Mesenchymal stem cell (in vitro differentiated cells and primary cell): ENCODE measurements around the gene MAVS.

Experiments used
- DNase-seq: peaks from one replicate; pipeline ENCODE4 v3.0.0-alpha.2; 2013
- H2AFZ ChIP-seq: one replicate; pipeline ENCODE4 v1.6.1; 2013; ENCODE audit warnings: low read depth, mild to moderate bottlenecking, control low read depth, inconsistent platforms, low read length, moderate library complexity
- H2AK5ac ChIP-seq: 2 replicates; pipeline ENCODE4 v1.6.1; 2013; ENCODE audit warnings: low read length, moderate library complexity, mild to moderate bottlenecking, inconsistent platforms; ENCODE audit not compliant: severe bottlenecking
- H2BK120ac ChIP-seq: one replicate; pipeline ENCODE4 v1.6.1; 2013; ENCODE audit warnings: low read depth, mild to moderate bottlenecking, inconsistent platforms, low read length, moderate library complexity
- H2BK12ac ChIP-seq, 2 experiments: one replicate each; pipeline ENCODE4 v1.6.1; 2013; ENCODE audit warnings: inconsistent platforms in 2 of 2, low read length in 2 of 2, mild to moderate bottlenecking in 2 of 2, moderate library complexity in 2 of 2, control low read depth in 1 of 2
- H2BK15ac ChIP-seq: one replicate; pipeline ENCODE4 v1.6.1; 2013; ENCODE audit warnings: mild to moderate bottlenecking, low read depth, inconsistent platforms; ENCODE audit not compliant: poor library complexity, severe bottlenecking
- H2BK5ac ChIP-seq: 2 replicates; pipeline ENCODE4 v1.6.1; 2013; ENCODE audit warnings: low read depth, mild to moderate bottlenecking, low read length, control low read depth, inconsistent platforms; ENCODE audit not compliant: poor library complexity, severe bottlenecking
- H3K14ac ChIP-seq, 2 experiments: one replicate each; pipeline ENCODE4 v1.6.1; 2013; ENCODE audit warnings: inconsistent platforms in 2 of 2, low read length in 2 of 2, control low read depth in 1 of 2, mild to moderate bottlenecking in 1 of 2, moderate library complexity in 1 of 2
- H3K18ac ChIP-seq, 2 experiments: one replicate each; pipeline ENCODE4 v1.6.1; 2013; ENCODE audit warnings: inconsistent platforms in 2 of 2, low read length in 2 of 2, control low read depth in 1 of 2, low read depth in 1 of 2, mild to moderate bottlenecking in 1 of 2
- H3K23ac ChIP-seq, 2 experiments: one replicate each; pipeline ENCODE4 v1.6.1; 2013; ENCODE audit warnings: inconsistent platforms in 2 of 2, low read length in 2 of 2, mild to moderate bottlenecking in 2 of 2, moderate library complexity in 2 of 2, control low read depth in 1 of 2
- H3K27ac ChIP-seq: 2 replicates; pipeline ENCODE4 v1.5.1; 2013; ENCODE audit warnings: mild to moderate bottlenecking, moderate library complexity, low read length, control low read depth, inconsistent platforms; ENCODE audit not compliant: poor library complexity, severe bottlenecking
- H3K27me3 ChIP-seq, 2 experiments: 2 replicates each; pipeline versions ENCODE4 v1.6.1 to v1.7.0; 2013; ENCODE audit warnings: low read length in 2 of 2, mild to moderate bottlenecking in 2 of 2, moderate library complexity in 2 of 2, control low read depth in 1 of 2, inconsistent platforms in 1 of 2; ENCODE audit not compliant: control insufficient read depth in 1 of 2, insufficient read depth in 1 of 2
- H3K36me3 ChIP-seq, 2 experiments: 2 replicates each; pipeline versions ENCODE4 v1.6.1 to v1.7.0; 2013; ENCODE audit warnings: low read length in 2 of 2, control low read depth in 1 of 2, inconsistent platforms in 1 of 2, low read depth in 1 of 2, mild to moderate bottlenecking in 1 of 2; ENCODE audit not compliant: insufficient read depth in 2 of 2, control insufficient read depth in 1 of 2
- H3K4ac ChIP-seq, 2 experiments: one replicate each; pipeline ENCODE4 v1.6.1; 2013; ENCODE audit warnings: inconsistent platforms in 2 of 2, low read length in 2 of 2, mild to moderate bottlenecking in 2 of 2, moderate library complexity in 2 of 2, control low read depth in 1 of 2, low read depth in 1 of 2
- H3K4me1 ChIP-seq: 2 replicates; pipeline ENCODE4 v1.6.1; 2013; ENCODE audit warnings: low read depth, low read length, control low read depth; ENCODE audit not compliant: control insufficient read depth, insufficient read depth
- H3K4me2 ChIP-seq: 2 replicates; pipeline ENCODE4 v1.6.1; 2013; ENCODE audit warnings: low read length, mild to moderate bottlenecking, inconsistent platforms; ENCODE audit not compliant: poor library complexity, severe bottlenecking
- H3K4me3 ChIP-seq, 2 experiments: 2 replicates each; pipeline versions ENCODE4 v1.5.1 to v1.7.0; 2013; ENCODE audit warnings: low read length in 2 of 2, mild to moderate bottlenecking in 2 of 2, control low read depth in 1 of 2, low read depth in 1 of 2; ENCODE audit not compliant: insufficient read depth in 1 of 2
- H3K79me1 ChIP-seq: replicated peaks from 2 replicates; pipeline ENCODE4 v1.6.1; 2013; ENCODE audit warnings: mild to moderate bottlenecking, control low read depth, low read length, inconsistent platforms; ENCODE audit not compliant: poor library complexity, severe bottlenecking
- H3K9ac ChIP-seq: 2 replicates; pipeline ENCODE4 v1.7.0; 2013; ENCODE audit warnings: mild to moderate bottlenecking, low read length, moderate library complexity
- H3K9me3 ChIP-seq: 2 replicates; pipeline ENCODE4 v1.7.0; 2013; ENCODE audit warnings: mild to moderate bottlenecking, low read length; ENCODE audit not compliant: control insufficient read depth
- H4K8ac ChIP-seq: one replicate; pipeline ENCODE4 v1.6.1; 2013; ENCODE audit warnings: inconsistent platforms, mild to moderate bottlenecking, low read length, moderate library complexity
- H4K91ac ChIP-seq: one replicate; pipeline ENCODE4 v1.6.1; 2013; ENCODE audit warnings: mild to moderate bottlenecking, low read length, inconsistent platforms
- WGBS: methylation state at CpG from one replicate; pipeline ENCODE4 v1.1.7; 2013; ENCODE audit warnings: mixed read lengths; 5-methylcytosine and 5-hydroxymethylcytosine counted together

Gene MAVS

DNA sequence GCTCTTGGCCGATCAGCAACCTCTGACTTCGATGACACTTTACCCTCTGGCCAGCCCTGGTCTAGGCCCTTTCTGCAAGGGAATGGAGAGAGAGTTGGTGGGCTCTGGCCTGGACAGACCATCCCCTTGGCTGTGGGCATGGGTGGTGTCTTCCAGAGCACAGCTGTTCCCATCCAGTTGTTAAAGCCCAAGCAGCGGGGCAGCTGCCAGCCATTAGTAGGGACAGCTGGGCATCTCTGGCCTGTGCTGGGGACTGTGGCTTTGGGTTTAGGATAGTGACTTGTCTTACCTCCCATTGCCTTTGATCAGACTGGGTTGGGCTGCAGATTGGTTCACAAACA lies 47.8 kb upstream of the MAVS start:
- peak overlapping the region in 1 of 2 experiments; percentile 32 for H3K4ac ChIP-seq
- H3K27me3 ChIP-seq = no peaks in the 10 kb centered on the region
- H3K18ac ChIP-seq = peak overlapping the region; percentile 16 to 54
- no peak overlapping the region for H2AFZ ChIP-seq
- H4K8ac ChIP-seq = peak overlapping the region; percentile 39
- no peak overlapping the region for H2BK5ac ChIP-seq
- peak overlapping the region; percentile 23 for H4K91ac ChIP-seq
- WGBS = 100% methylated on average over 3 of the region's 3 CpGs
- H3K9ac ChIP-seq = peak overlapping the region; percentile 92
- H3K4me1 ChIP-seq = peaks cover 37% of the 10 kb centered on the region
- peaks cover 30% of the 10 kb centered on the region for H3K79me1 ChIP-seq
- H3K4me3 ChIP-seq = peak overlapping the region in 1 of 2 experiments; percentile 97
- DNase-seq = no peak
- H3K4me2 ChIP-seq = no peak overlapping the region
- peak overlapping the region in 1 of 2 experiments; percentile 94 for H2BK12ac ChIP-seq
- peaks cover 50 to 65% of the 10 kb centered on the region in 2 experiments for H3K36me3 ChIP-seq
- peak overlapping the region; percentile 59 for H2AK5ac ChIP-seq
- peak overlapping the region; percentile 65 for H2BK15ac ChIP-seq
- no peaks in the 10 kb centered on the region for H3K9me3 ChIP-seq
- no peak overlapping the region for H2BK120ac ChIP-seq
- H3K23ac ChIP-seq = peak overlapping the region in 1 of 2 experiments; percentile 47
- peak overlapping the region in 1 of 2 experiments; percentile 12 for H3K14ac ChIP-seq
- H3K27ac ChIP-seq = no peak overlapping the region

DNA sequence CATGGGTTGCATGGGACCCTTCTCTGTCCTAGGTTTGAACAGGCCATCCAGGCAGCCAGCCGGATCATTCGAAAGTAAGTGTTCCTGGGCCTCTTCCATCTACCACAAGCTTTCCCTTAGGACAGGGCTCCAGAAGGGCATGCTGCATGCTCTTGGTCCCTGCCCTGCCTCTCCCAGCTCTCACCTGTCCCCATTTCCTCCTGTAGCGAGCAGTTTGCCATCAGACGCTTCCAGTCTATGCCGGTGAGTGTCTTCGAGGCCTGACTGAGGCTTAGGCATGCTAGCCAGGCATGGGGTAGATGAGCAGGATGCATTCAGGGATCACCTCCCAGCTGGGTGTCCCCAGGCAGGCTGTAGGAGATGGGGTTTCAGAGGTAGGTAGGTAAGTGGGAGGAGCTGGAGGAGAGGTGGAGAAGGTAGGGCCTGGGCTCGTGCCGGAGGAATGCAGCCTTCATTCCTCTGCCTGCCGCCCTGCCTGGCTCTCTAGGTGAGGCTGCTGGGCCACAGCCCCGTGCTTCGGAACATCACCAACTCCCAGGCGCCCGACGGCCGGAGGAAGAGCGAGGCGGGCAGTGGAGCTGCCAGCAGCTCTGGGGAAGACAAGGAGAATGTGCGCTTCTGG lies 46.3 kb upstream of the MAVS start:
- H3K4ac ChIP-seq = peak overlapping the region in 1 of 2 experiments; percentile 29
- no peak overlapping the region for H3K4me2 ChIP-seq
- 95% methylated on average over 18 of the region's 18 CpGs for WGBS

DNA sequence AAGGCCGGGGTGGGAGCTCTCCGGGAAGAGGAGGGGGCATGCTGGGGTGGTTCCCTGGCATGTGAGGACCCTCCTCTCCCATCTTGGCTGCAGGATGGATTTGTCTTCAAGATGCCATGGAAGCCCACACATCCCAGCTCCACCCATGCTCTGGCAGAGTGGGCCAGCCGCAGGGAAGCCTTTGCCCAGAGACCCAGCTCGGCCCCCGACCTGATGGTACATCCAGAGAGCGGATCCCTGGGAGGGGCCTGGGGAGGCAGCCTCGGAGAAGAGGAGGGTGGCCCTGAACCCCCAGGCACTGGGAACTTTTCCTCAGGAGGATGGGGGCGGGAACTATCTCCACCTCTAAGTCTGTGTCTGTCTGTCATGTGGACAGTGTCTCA lies 45.8 kb upstream of the MAVS start:
- Histone ChIP-seq H3K4me1 (peaks cover 37% of the 10 kb centered on the region), H3K4me3 (no peak overlapping the region), H3K4ac (no peak overlapping the region), H3K27me3 (no peaks in the 10 kb centered on the region), H2BK5ac (no peak overlapping the region), H3K18ac (no peak overlapping the region), H3K36me3 (peaks cover 69 to 85% of the 10 kb centered on the region in 2 experiments), H2AK5ac (no peak overlapping the region), H3K4me2 (no peak overlapping the region), H2AFZ (no peak overlapping the region), H2BK12ac (peak overlapping the region in 1 of 2 experiments; percentile 12), H2BK120ac (no peak overlapping the region), H4K91ac (peak overlapping the region; percentile 3), H3K79me1 (peaks cover 30% of the 10 kb centered on the region), H3K9me3 (no peaks in the 10 kb centered on the region), H2BK15ac (no peak overlapping the region), H3K14ac (no peak overlapping the region), H3K27ac (no peak overlapping the region), H4K8ac (peak overlapping the region; percentile 5), H3K23ac (no peak overlapping the region), H3K9ac (peak overlapping the region; percentile 25)
- WGBS = over 99% methylated on average over 8 of the region's 8 CpGs
- no peak for DNase-seq

More for the DNA sequence above, 46.3 kb upstream of the MAVS start:
- peak overlapping the region in 1 of 2 experiments; percentile 28 for H3K18ac ChIP-seq
- no peak overlapping the region for H3K27ac ChIP-seq
- H2BK12ac ChIP-seq = no peak overlapping the region
- no peak overlapping the region for H3K14ac ChIP-seq
- no peak for DNase-seq
- H2AFZ ChIP-seq = no peak overlapping the region
- H4K8ac ChIP-seq = peak overlapping the region; percentile 66
- no peaks in the 10 kb centered on the region for H3K27me3 ChIP-seq
- H3K9me3 ChIP-seq = no peaks in the 10 kb centered on the region
- no peak overlapping the region for H3K4me3 ChIP-seq
- no peak overlapping the region for H2BK120ac ChIP-seq
- no peak overlapping the region for H2BK15ac ChIP-seq
- H2BK5ac ChIP-seq = no peak overlapping the region
- H3K36me3 ChIP-seq = peaks cover 65 to 80% of the 10 kb centered on the region in 2 experiments
- H3K9ac ChIP-seq = no peak overlapping the region
- peaks cover 37% of the 10 kb centered on the region for H3K4me1 ChIP-seq
- peak overlapping the region; percentile 3 for H4K91ac ChIP-seq
- peaks cover 30% of the 10 kb centered on the region for H3K79me1 ChIP-seq
- peak overlapping the region; percentile 10 for H2AK5ac ChIP-seq
- peak overlapping the region in 1 of 2 experiments; percentile 2 for H3K23ac ChIP-seq

DNA sequence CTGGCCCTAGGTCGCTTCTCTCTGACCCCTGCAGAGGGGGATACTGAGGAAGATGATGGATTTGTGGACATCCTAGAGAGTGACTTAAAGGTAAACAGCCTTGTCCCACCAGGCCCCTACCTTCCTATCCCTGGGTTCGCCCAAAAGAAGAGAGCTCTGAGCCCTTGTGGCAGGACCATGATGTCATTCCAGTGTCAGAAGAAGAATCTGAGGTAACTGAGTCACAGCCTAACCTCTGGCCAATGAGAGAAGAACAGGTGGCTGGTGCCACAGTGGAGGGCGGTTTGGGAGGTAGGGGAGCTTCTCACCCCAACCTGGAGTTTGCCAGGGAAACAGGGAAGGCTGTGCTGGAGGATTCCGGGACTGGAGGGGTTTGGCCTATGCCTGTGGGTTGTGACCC lies 45.3 kb upstream of the MAVS start:
- Histone ChIP-seq H2AFZ (no peak overlapping the region), H3K4me3 (no peak overlapping the region), H2BK15ac (no peak overlapping the region), H4K8ac (no peak overlapping the region), H3K79me1 (peaks cover 30% of the 10 kb centered on the region), H3K4me1 (peaks cover 41% of the 10 kb centered on the region), H3K9ac (peak overlapping the region; percentile 25), H3K36me3 (peaks cover 69 to 89% of the 10 kb centered on the region in 2 experiments), H2AK5ac (no peak overlapping the region), H3K4me2 (no peak overlapping the region), H3K9me3 (no peaks in the 10 kb centered on the region), H2BK5ac (no peak overlapping the region), H3K18ac (no peak overlapping the region), H3K23ac (no peak overlapping the region), H2BK12ac (no peak overlapping the region), H3K14ac (no peak overlapping the region), H4K91ac (no peak overlapping the region), H2BK120ac (no peak overlapping the region), H3K4ac (no peak overlapping the region), H3K27ac (no peak overlapping the region), H3K27me3 (no peaks in the 10 kb centered on the region)
- WGBS = 97% methylated on average over 3 of the region's 4 CpGs
- no peak for DNase-seq
